ENCODE data around the gene STAT6.

Gene STAT6

GRCh38 chr12:57151741-57152630 is 40.8 kb upstream of the STAT6 start:
- no peak overlapping the region for H3K4me2 ChIP-seq (ENCODE audit: low read depth, low read length, poor library complexity, severe bottlenecking)
- no peak overlapping the region for H2AFZ ChIP-seq (ENCODE audit: low read depth, low read length, severe bottlenecking)
- no peaks in the 10 kb centered on the region for H4K20me1 ChIP-seq (ENCODE audit: low read depth, low read length)
- H3K9me2 ChIP-seq (replicated peaks; ENCODE audit: insufficient read depth, low read length), result no peaks in the 10 kb centered on the region
- H3K4me3 ChIP-seq (ENCODE audit: insufficient read depth, low read length, poor library complexity, severe bottlenecking), result no peak overlapping the region
- H3K9ac ChIP-seq (ENCODE audit: low read length), result no peak overlapping the region
- TF ChIP-seq CTCF (IDR thresholded peaks at IDR 0.05; ENCODE audit: insufficient read depth, low read length, poor library complexity, severe bottlenecking), result no peak
- no peak for TF ChIP-seq EZH2phosphoT487 (conservative IDR thresholded peaks at IDR 0.05; ENCODE audit: low read length)
- no peaks in the 10 kb centered on the region for H3K79me2 ChIP-seq (ENCODE audit: insufficient read depth, low read length)
- no peak overlapping the region for H3K27ac ChIP-seq (ENCODE audit: low read depth, low read length)
- H3K9me3 ChIP-seq (ENCODE audit: insufficient read depth, low read length), result no peaks in the 10 kb centered on the region
- no peaks in the 10 kb centered on the region for H3K27me3 ChIP-seq (ENCODE audit: low read length)
- H3F3A ChIP-seq (ENCODE audit: insufficient read depth), result no peaks in the 10 kb centered on the region
- no peaks in the 10 kb centered on the region for H3K36me3 ChIP-seq (ENCODE audit: low read length)

- Histone ChIP-seq H3K9me3 (ENCODE audit: insufficient read depth, low read length) (no peaks in the 10 kb centered on the region), H3F3A (ENCODE audit: insufficient read depth) (no peaks in the 10 kb centered on the region), H4K20me1 (ENCODE audit: low read depth, low read length) (no peaks in the 10 kb centered on the region), H3K4me3 (ENCODE audit: insufficient read depth, low read length, poor library complexity, severe bottlenecking) (no peak overlapping the region), H3K4me2 (ENCODE audit: low read depth, low read length, poor library complexity, severe bottlenecking) (no peak overlapping the region), H3K27me3 (ENCODE audit: low read length) (no peaks in the 10 kb centered on the region), H2AFZ (ENCODE audit: low read depth, low read length, severe bottlenecking) (no peak overlapping the region), H3K79me2 (ENCODE audit: insufficient read depth, low read length) (no peaks in the 10 kb centered on the region), H3K9me2 (replicated peaks; ENCODE audit: insufficient read depth, low read length) (no peaks in the 10 kb centered on the region), H3K27ac (ENCODE audit: low read depth, low read length) (no peak overlapping the region), H3K36me3 (ENCODE audit: low read length) (no peaks in the 10 kb centered on the region), H3K9ac (ENCODE audit: low read length) (no peak overlapping the region)
- no peak for TF ChIP-seq CTCF (IDR thresholded peaks at IDR 0.05; ENCODE audit: insufficient read depth, low read length, poor library complexity, severe bottlenecking)
- no peak for TF ChIP-seq EZH2phosphoT487 (conservative IDR thresholded peaks at IDR 0.05; ENCODE audit: low read length)
These were observed 39.3 kb upstream of the STAT6 start for GRCh38 chr12:57150400-57151000.

GRCh38 chr12:57149245-57149900 is 38.2 kb upstream of the STAT6 start:
- Histone ChIP-seq H3K9me3 (ENCODE audit: insufficient read depth, low read length) (no peaks in the 10 kb centered on the region), H3K79me2 (ENCODE audit: insufficient read depth, low read length) (no peaks in the 10 kb centered on the region), H3K9me2 (replicated peaks; ENCODE audit: insufficient read depth, low read length) (no peaks in the 10 kb centered on the region), H2AFZ (ENCODE audit: low read depth, low read length, severe bottlenecking) (no peak overlapping the region), H3K27ac (ENCODE audit: low read depth, low read length) (no peak overlapping the region), H3K4me3 (ENCODE audit: insufficient read depth, low read length, poor library complexity, severe bottlenecking) (no peak overlapping the region), H3K9ac (ENCODE audit: low read length) (no peak overlapping the region), H3K27me3 (ENCODE audit: low read length) (no peaks in the 10 kb centered on the region), H3K36me3 (ENCODE audit: low read length) (no peaks in the 10 kb centered on the region), H3K4me2 (ENCODE audit: low read depth, low read length, poor library complexity, severe bottlenecking) (no peak overlapping the region), H3F3A (ENCODE audit: insufficient read depth) (no peaks in the 10 kb centered on the region), H4K20me1 (ENCODE audit: low read depth, low read length) (no peaks in the 10 kb centered on the region)
- no peak for TF ChIP-seq EZH2phosphoT487 (conservative IDR thresholded peaks at IDR 0.05; ENCODE audit: low read length)
- TF ChIP-seq CTCF (IDR thresholded peaks at IDR 0.05; ENCODE audit: insufficient read depth, low read length, poor library complexity, severe bottlenecking), result no peak

Data from SU-DHL-6 (cell line).